Cardiac atrium fibroblast (primary cell): ENCODE results near the gene HSPA9. TPM values are rescaled to one million over a fixed set of nuclear protein-coding genes. Genes with fewer than 3 reads are reported as not detected.

Experiments
- total RNA-seq: library from RNA; depleted of rRNA; stranded (reverse); fragments of >200 nt; gene quantifications from 2 replicates; pipeline ENCODE4 v1.2.3, GENCODE V29; 2015

HSPA9 gene
- 236 and 274 TPM in 2 replicates for total RNA-seq

DNA sequence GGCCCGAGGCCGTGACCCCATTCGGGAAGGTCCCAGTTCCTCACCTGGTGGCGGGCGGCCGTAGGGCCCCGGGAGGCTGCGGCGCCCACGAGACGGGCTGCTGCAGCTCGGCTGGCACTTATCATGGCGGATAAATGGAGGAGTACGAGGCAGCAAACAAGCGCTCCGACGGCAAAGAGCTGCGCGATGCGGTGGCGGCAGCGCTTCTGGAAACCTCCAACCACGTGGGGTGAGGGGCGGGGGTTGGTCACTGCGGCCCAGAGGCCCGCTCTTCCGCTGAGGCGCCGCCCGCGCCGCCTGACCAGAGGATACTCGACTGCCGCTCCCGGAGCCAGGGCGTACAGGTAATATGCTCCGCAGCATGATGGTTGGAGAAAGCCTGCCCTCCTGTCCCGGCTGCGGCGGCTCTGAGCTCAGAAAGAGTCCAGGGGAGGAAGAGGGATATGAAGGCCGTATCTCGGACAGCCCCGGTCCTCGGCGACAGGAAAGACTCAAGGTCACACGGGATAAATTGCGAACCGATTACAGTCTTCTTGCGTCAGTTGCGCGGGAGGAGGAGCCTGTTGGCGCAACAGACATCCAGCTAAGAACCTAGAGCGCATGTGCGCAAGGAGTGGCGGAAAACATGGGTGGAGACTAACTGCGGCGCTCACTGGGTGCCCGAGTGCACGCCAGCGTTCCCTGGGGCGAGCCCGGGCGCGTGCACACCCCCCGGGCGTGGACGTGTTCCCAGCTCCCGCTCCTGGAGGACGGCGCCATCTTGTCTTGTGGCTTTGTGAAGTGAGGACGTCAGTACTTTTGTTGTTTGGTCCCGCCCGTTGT lies at the start of gene HSPA9:
Gene HSPA9, minus strand, starts transcription at position 208 of the 822 bp plus-strand sequence. Its CDS starts 83 bp downstream, at position 125.

DNA sequence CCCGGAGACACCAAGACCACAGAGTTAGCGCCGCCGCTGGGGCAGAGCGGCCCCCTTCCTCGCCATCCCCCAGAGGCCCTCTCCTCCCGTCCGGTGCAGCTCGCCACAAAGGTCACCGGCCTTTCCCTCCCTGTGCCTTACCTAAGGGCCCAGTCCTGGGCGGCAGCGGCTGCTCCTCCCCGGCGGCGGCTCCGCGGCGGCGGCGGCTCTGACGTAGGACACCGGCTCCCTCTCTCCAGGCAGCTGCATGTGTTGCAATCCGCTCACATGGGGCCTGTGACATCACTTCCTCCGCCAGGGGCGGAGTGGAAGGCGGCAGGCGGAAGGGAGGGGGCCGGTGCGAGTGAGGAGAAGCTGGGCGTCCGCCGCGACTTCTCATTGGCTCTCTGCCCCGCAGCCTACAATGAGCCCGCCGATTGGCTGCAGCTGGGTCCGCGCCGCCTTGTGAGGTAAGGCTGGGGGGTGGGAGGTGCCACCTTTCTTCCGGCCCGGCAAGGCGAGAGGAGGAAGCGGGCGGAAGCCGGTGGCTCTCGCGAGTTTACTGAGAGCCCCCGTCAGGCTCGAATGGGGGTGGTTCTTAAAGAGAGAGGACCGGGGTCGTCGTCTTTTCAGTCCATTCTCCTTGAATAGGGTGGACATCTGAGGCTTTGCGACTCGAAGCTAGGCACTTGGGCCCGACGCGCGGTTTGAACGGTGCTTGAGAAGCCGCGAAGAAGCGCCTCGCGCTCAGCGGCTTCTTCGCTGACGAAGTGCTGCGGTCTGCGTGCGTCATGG lies 32.1 kb downstream of the HSPA9 start, which contains the start of gene ETF1:
Gene ETF1, minus strand, starts transcription at position 281 of the 774 bp plus-strand sequence. CDS start 318 bp downstream, outside the sequence.

Other genes starting within 250 kb of the HSPA9 start
- 0.54 and 4.4 TPM in 2 replicates for gene CDC25C, start 243.6 kb downstream of the HSPA9 start, total RNA-seq
- gene FAM53C, start 237.1 kb downstream of the HSPA9 start, total RNA-seq = 25.4 and 26.2 TPM in 2 replicates
- gene KDM3B, start 222.7 kb downstream of the HSPA9 start, total RNA-seq = 15.7 and 30.1 TPM in 2 replicates
- gene REEP2, start 136.3 kb downstream of the HSPA9 start, total RNA-seq = 7.9 and 8.3 TPM in 2 replicates
- 30.8 and 64.1 TPM in 2 replicates for gene EGR1, start 109.9 kb downstream of the HSPA9 start, total RNA-seq
- 80.5 and 86.5 TPM in 2 replicates for gene ETF1, start 32.2 kb downstream of the HSPA9 start, total RNA-seq
- gene CTNNA1, start 178.0 kb upstream of the HSPA9 start, total RNA-seq = 242 and 296 TPM in 2 replicates